Measurements from ENCODE around the gene GPR179. TPM values are rescaled to one million over a fixed set of nuclear protein-coding genes. Genes with fewer than 3 reads are reported as not detected.
A peak's percentile ranks its signal among the peaks of the same experiment; 100 is the strongest.

GPR179 gene
- polyA plus RNA-seq, 3 donors = not detected

- H3K36me3 Mint-ChIP-seq = peaks cover 4 to 9% of the 10 kb centered on the region in 2 donors
- Histone ChIP-seq H3K4me1 (ENCODE audit: control insufficient read depth in 1 of 2, insufficient read depth in 2 of 2, low read length in 2 of 2) (peaks cover 17 to 30% of the 10 kb centered on the region in 2 donors), H3K4me3 (replicated peaks in 1 of 3; ENCODE audit: low read depth in 2 of 3, low read length in 3 of 3) (no peak overlapping the region), H3K9me3 (replicated peaks in 1 of 2; ENCODE audit: control insufficient read depth in 1 of 2, insufficient read depth in 1 of 2, low read length in 2 of 2) (no peaks in the 10 kb centered on the region), H3K36me3 (replicated peaks in 1 of 2; ENCODE audit: control insufficient read depth in 1 of 2, insufficient read depth in 2 of 2, low read length in 2 of 2) (no peaks in the 10 kb centered on the region), H4K20me1 (ENCODE audit: insufficient read depth, low read length) (peaks cover 42% of the 10 kb centered on the region), H3K4me2 (replicated peaks; ENCODE audit: extremely low read depth, low read length, poor library complexity, severe bottlenecking) (no peak overlapping the region), H3K27me3 (ENCODE audit: control insufficient read depth in 2 of 2, insufficient read depth in 2 of 2, low read length in 2 of 2) (no peaks in the 10 kb centered on the region), H2AFZ (ENCODE audit: insufficient read depth, low read depth, low read length, poor library complexity, severe bottlenecking) (no peak overlapping the region), H3K9ac (ENCODE audit: insufficient read depth, low read length, poor library complexity, severe bottlenecking) (no peak overlapping the region), H3K79me2 (ENCODE audit: insufficient read depth, low read length) (peaks cover 44% of the 10 kb centered on the region), H3K27ac (ENCODE audit: low read depth in 1 of 2, low read length in 2 of 2) (no peak overlapping the region)
- no peak for TF ChIP-seq CTCF (IDR thresholded peaks at IDR 0.05)
- intact Hi-C loops (cut with micrococcal nuclease) = no loop called here
- no peak overlapping the region for H3K27ac Mint-ChIP-seq
- H3K4me1 Mint-ChIP-seq = peaks cover 36% of the 10 kb centered on the region
- H3K9me3 Mint-ChIP-seq = no peaks in the 10 kb centered on the region
- WGBS (ENCODE audit: insufficient coverage) = 93% methylated on average over 3 of the region's 4 CpGs
- H3K4me3 Mint-ChIP-seq = no peak overlapping the region
- DNase-seq = no peak
- peaks cover 0 to 3% (median 0%) of the 10 kb centered on the region in 3 donors for H3K27me3 Mint-ChIP-seq (ENCODE audit: low read depth in 3 of 3)
Observed at GRCh38 chr17:38355251-38355650, 11.5 kb upstream of the GPR179 start.

- Mint-ChIP-seq H3K27me3 (ENCODE audit: low read depth in 3 of 3) (peaks cover 0 to 3% (median 2%) of the 10 kb centered on the region in 3 donors), H3K27ac (no peak overlapping the region), H3K4me1 (peaks cover 36% of the 10 kb centered on the region), H3K4me3 (no peak overlapping the region), H3K9me3 (no peaks in the 10 kb centered on the region), H3K36me3 (peaks cover 4 to 9% of the 10 kb centered on the region in 2 donors)
- H3K79me2 ChIP-seq (ENCODE audit: insufficient read depth, low read length) = peaks cover 40% of the 10 kb centered on the region
- H3K9me3 ChIP-seq (replicated peaks in 1 of 2; ENCODE audit: control insufficient read depth in 1 of 2, insufficient read depth in 1 of 2, low read length in 2 of 2) = no peaks in the 10 kb centered on the region
- H3K4me1 ChIP-seq (ENCODE audit: control insufficient read depth in 1 of 2, insufficient read depth in 2 of 2, low read length in 2 of 2) = peaks cover 17 to 30% of the 10 kb centered on the region in 2 donors
- no peak overlapping the region for H2AFZ ChIP-seq (ENCODE audit: insufficient read depth, low read depth, low read length, poor library complexity, severe bottlenecking)
- no peak overlapping the region for H3K4me3 ChIP-seq (replicated peaks in 1 of 3; ENCODE audit: low read depth in 2 of 3, low read length in 3 of 3)
- DNase-seq = no peak
- no peak overlapping the region for H3K27ac ChIP-seq (ENCODE audit: low read depth in 1 of 2, low read length in 2 of 2)
- no peak overlapping the region for H3K9ac ChIP-seq (ENCODE audit: insufficient read depth, low read length, poor library complexity, severe bottlenecking)
- H3K36me3 ChIP-seq (replicated peaks in 1 of 2; ENCODE audit: control insufficient read depth in 1 of 2, insufficient read depth in 2 of 2, low read length in 2 of 2) = no peaks in the 10 kb centered on the region
- WGBS (ENCODE audit: insufficient coverage) = 85% methylated on average over 2 of the region's 7 CpGs
- H3K27me3 ChIP-seq (ENCODE audit: control insufficient read depth in 2 of 2, insufficient read depth in 2 of 2, low read length in 2 of 2) = no peaks in the 10 kb centered on the region
- peaks cover 42% of the 10 kb centered on the region for H4K20me1 ChIP-seq (ENCODE audit: insufficient read depth, low read length)
- intact Hi-C loops (cut with micrococcal nuclease) = no loop called here
- H3K4me2 ChIP-seq (replicated peaks; ENCODE audit: extremely low read depth, low read length, poor library complexity, severe bottlenecking) = peak overlapping the region; percentile 13
- TF ChIP-seq CTCF (IDR thresholded peaks at IDR 0.05) = no peak
Observed at GRCh38 chr17:38354466-38354865, 10.7 kb upstream of the GPR179 start.
